OCI-LY3 (cell line): ENCODE data around the gene SSRP1.

Source experiments
- H2AFZ ChIP-seq: fragments of 200-600, 300-600 bp; shearing (Covaris generic); 2 replicates; pipeline ENCODE4 v1.6.0; 2014; ENCODE audit warnings: antibody characterized with exemption, low read depth, low read length
- H3K27ac ChIP-seq: fragments of 200-600, 300-600 bp; sonication (generic); 2 replicates; pipeline ENCODE4 v1.5.1; 2014; ENCODE audit warnings: mild to moderate bottlenecking, low read length, moderate library complexity, mixed read lengths
- H3K27me3 ChIP-seq: fragments of 200-600, 300-600 bp; sonication (generic); 2 replicates; pipeline ENCODE4 v1.6.1; 2014; ENCODE audit warnings: low read depth, low read length, mixed read lengths
- H3K36me3 ChIP-seq: fragments of 200-600, 300-600 bp; sonication (generic); replicated peaks from 2 replicates; pipeline ENCODE3; 2014; ENCODE audit warnings: low read depth, low read length, mixed read lengths
- H3K4me1 ChIP-seq: fragments of 300-600, 200-600 bp; sonication (generic); 2 replicates; pipeline ENCODE4 v1.6.1; 2014; ENCODE audit warnings: low read length, mixed read lengths
- H3K4me2 ChIP-seq: fragments of 200-600, 300-600 bp; sonication (generic); 2 replicates; pipeline ENCODE4 v1.6.1; 2014; ENCODE audit warnings: low read length, mixed read lengths
- H3K4me3 ChIP-seq: fragments of 300-600, 200-600 bp; sonication (generic); 2 replicates; pipeline ENCODE4 v1.5.1; 2014; ENCODE audit warnings: antibody characterized with exemption, mild to moderate bottlenecking, low read length, moderate library complexity
- H3K79me2 ChIP-seq: fragments of 300-600, 200-600 bp; shearing (Covaris generic); 2 replicates; pipeline ENCODE4 v1.6.1; 2014; ENCODE audit warnings: mild to moderate bottlenecking, low read length, mixed read lengths
- H3K9ac ChIP-seq: fragments of 300-600, 200-600 bp; shearing (Covaris generic); 2 replicates; pipeline ENCODE4 v1.6.0; 2014; ENCODE audit warnings: mild to moderate bottlenecking, low read length, moderate library complexity
- H3K9me3 ChIP-seq: fragments of 200-600, 300-600 bp; shearing (Covaris generic); 2 replicates; pipeline ENCODE4 v1.6.1; 2014; ENCODE audit warnings: low read length, mixed read lengths; ENCODE audit not compliant: insufficient read depth
- H4K20me1 ChIP-seq: fragments of 200-600, 300-600 bp; sonication (generic); 2 replicates; pipeline ENCODE4 v1.6.1; 2016; ENCODE audit warnings: low read length, mixed read lengths; ENCODE audit not compliant: insufficient read depth
- EZH2phosphoT487 ChIP-seq: fragments of 200-600 bp; shearing (Covaris generic); IDR thresholded peaks from 2 replicates; pipeline ENCODE4 v1.6.1; 2018; ENCODE audit warnings: antibody characterized with exemption, mixed run types, low read depth
- TF ChIP-seq, protein P1 (sequence below): fragments of 200-600, 300-600 bp; sonication (generic); IDR thresholded peaks from 2 replicates; pipeline ENCODE4 v1.5.1; 2014; ENCODE audit warnings: antibody characterized with exemption, low read length, low read depth

SSRP1 gene

DNA sequence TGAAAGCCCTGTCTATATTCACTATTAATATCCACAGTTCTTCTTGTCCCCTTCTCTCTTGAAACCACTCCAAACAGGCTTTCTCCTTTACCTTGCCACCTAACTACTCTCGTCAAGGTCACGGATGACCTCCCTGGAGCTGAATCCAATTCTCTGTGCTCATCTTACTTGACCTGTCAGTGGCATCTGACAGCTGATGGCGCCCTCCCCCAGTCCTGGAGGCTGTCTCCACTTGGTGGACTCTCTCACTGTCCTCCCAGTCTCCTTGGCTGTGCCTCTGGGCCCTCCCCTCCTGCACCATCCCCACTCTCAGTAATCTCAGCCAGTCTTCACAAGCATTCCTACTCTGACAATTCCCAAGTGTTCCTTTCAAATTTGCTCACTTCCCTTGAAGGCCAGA is 19.7 kb downstream of the SSRP1 start:
- Histone ChIP-seq H3K36me3 (peaks cover 23% of the 10 kb centered on the region), H3K27me3 (no peaks in the 10 kb centered on the region), H3K9ac (no peak overlapping the region), H2AFZ (no peak overlapping the region), H4K20me1 (no peaks in the 10 kb centered on the region), H3K4me1 (peaks cover 9% of the 10 kb centered on the region), H3K9me3 (no peaks in the 10 kb centered on the region), H3K79me2 (no peaks in the 10 kb centered on the region), H3K4me2 (no peak overlapping the region), H3K27ac (no peak overlapping the region), H3K4me3 (no peak overlapping the region)
- TF ChIP-seq, protein P1, sequence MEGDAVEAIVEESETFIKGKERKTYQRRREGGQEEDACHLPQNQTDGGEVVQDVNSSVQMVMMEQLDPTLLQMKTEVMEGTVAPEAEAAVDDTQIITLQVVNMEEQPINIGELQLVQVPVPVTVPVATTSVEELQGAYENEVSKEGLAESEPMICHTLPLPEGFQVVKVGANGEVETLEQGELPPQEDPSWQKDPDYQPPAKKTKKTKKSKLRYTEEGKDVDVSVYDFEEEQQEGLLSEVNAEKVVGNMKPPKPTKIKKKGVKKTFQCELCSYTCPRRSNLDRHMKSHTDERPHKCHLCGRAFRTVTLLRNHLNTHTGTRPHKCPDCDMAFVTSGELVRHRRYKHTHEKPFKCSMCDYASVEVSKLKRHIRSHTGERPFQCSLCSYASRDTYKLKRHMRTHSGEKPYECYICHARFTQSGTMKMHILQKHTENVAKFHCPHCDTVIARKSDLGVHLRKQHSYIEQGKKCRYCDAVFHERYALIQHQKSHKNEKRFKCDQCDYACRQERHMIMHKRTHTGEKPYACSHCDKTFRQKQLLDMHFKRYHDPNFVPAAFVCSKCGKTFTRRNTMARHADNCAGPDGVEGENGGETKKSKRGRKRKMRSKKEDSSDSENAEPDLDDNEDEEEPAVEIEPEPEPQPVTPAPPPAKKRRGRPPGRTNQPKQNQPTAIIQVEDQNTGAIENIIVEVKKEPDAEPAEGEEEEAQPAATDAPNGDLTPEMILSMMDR = no peak
- TF ChIP-seq EZH2phosphoT487 = no peak

- no peak overlapping the region for H3K9ac ChIP-seq
Observed at GRCh38 chr11:57315491-57315890, 20.2 kb downstream of the SSRP1 start.

DNA sequence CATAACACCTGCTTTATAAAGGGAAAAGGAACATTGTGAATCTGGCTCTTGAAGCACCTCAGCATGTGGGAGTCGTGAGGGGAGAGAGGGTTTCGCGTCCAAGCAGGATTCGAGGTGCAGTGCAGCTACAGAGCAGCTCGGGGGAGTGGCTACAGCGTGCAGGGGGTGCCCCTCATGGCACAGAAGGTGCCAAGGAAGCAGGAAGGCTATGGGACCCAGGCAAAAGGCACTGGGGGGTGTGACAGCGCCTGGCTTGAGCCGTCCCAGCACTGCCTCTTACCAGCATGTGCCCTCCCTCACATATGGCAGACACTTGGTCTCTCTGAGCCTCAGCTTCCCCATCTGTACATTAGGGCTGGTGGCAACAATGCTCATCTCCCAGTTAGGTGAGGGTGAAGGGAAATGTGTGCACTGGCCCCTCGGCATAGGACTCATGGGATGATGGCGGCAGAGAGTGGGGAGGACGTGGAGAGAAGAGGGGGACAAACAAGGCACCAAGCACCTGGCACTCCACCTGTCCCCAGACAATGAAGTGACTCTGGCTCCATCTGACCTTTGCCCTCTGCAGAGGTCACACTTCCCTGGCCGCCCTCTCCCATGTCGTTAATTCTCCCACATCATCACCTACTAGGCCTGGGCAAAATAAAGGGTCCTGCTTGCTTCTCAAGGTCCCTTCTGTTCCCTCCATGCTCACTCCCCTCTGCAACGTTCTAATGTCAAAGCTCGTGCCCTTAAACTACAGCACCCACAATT is 21.3 kb downstream of the SSRP1 start:
- peaks cover 13% of the 10 kb centered on the region for H3K4me1 ChIP-seq
- no peaks in the 10 kb centered on the region for H4K20me1 ChIP-seq
- no peak overlapping the region for H3K9ac ChIP-seq
- no peak overlapping the region for H3K4me2 ChIP-seq
- peaks cover 27% of the 10 kb centered on the region for H3K36me3 ChIP-seq
- H3K27me3 ChIP-seq = no peaks in the 10 kb centered on the region
- H3K79me2 ChIP-seq = no peaks in the 10 kb centered on the region
- H3K9me3 ChIP-seq = no peaks in the 10 kb centered on the region
- no peak overlapping the region for H2AFZ ChIP-seq
- no peak overlapping the region for H3K4me3 ChIP-seq
- no peak for TF ChIP-seq EZH2phosphoT487
- TF ChIP-seq, protein P1 = no peak
- no peak overlapping the region for H3K27ac ChIP-seq

More at GRCh38 chr11:57315491-57315890, 20.2 kb downstream of the SSRP1 start:
- H3K4me1 ChIP-seq = peaks cover 13% of the 10 kb centered on the region
- no peaks in the 10 kb centered on the region for H4K20me1 ChIP-seq
- no peaks in the 10 kb centered on the region for H3K27me3 ChIP-seq
- no peaks in the 10 kb centered on the region for H3K9me3 ChIP-seq
- no peaks in the 10 kb centered on the region for H3K79me2 ChIP-seq
- TF ChIP-seq, protein P1 = no peak
- TF ChIP-seq EZH2phosphoT487 = no peak
- H3K27ac ChIP-seq = no peak overlapping the region
- peaks cover 20% of the 10 kb centered on the region for H3K36me3 ChIP-seq
- H3K4me3 ChIP-seq = no peak overlapping the region
- H3K4me2 ChIP-seq = no peak overlapping the region
- H2AFZ ChIP-seq = no peak overlapping the region

DNA sequence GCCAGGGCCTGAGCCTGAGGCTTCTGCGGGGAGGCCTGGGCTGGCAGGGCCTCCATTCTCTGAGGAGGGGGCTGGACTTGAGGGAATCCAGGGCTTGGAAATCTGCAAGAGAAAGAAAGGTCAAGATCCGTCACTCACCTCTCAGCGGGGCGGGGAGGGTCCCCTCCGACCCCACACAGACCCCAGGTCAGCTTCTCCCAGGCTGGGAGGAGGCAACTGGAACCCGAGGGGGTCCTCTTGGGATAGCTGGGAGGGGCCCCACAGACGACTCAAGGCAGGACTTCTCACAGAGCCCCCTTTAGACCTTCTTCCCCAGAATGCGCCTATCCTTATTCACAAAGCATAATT is 21.9 kb downstream of the SSRP1 start:
- Histone ChIP-seq H3K4me3 (no peak overlapping the region), H3K9ac (no peak overlapping the region), H3K9me3 (no peaks in the 10 kb centered on the region), H3K27ac (no peak overlapping the region), H3K27me3 (no peaks in the 10 kb centered on the region), H2AFZ (no peak overlapping the region), H3K36me3 (peaks cover 27% of the 10 kb centered on the region), H4K20me1 (no peaks in the 10 kb centered on the region), H3K4me1 (peaks cover 13% of the 10 kb centered on the region), H3K79me2 (no peaks in the 10 kb centered on the region), H3K4me2 (no peak overlapping the region)
- no peak for TF ChIP-seq EZH2phosphoT487
- TF ChIP-seq, protein P1 = no peak
